HepG2 (cell line): ENCODE results near the gene ZCCHC7. TPM values are rescaled to one million over a fixed set of nuclear protein-coding genes. Genes with fewer than 3 reads are reported as not detected.

Experiments used
- ATAC-seq: fragments of 200-7000 bp; cut with Tn5 transposase; 3 replicates; pipeline ENCODE4 v1.9.1; 2020; ENCODE audit warnings: mild to moderate bottlenecking, moderate library complexity
- BruUV-seq: library from RNA; stranded (reverse); fragments of 400-500 nt; replicated peaks from 2 replicates; lab custom pipeline; 2021; lab: Mats Ljungman, UMichigan
- CTCF ChIA-PET: fragments of 300-600 bp; formaldehyde crosslinking; extraction: SDS; loops from one replicate; lab custom pipeline; 2021; ENCODE audit warnings: low total read pairs, inconsistent platforms, low intra/inter-chr PET ratio; lab: Yijun Ruan, JAX
- POLR2A ChIA-PET: fragments of 350-600 bp; sonication (Branson Sonifier 250); formaldehyde crosslinking; loops from one replicate; lab custom pipeline; 2020; ENCODE audit warnings: antibody characterized with exemption, inconsistent platforms; lab: Yijun Ruan, JAX
- DNase-seq: peaks from one replicate; pipeline ENCODE4 v3.0.0-alpha.2; 2015; ENCODE audit warnings: low spot score
- FAIRE-seq: peaks from 3 replicates; lab custom pipeline; 2011; peaks lifted over from hg19 to GRCh38; lab: Jason Lieb, UNC
- H2AFZ ChIP-seq: one replicate; pipeline ENCODE4 v1.6.1; 2011; ENCODE audit warnings: low read length, inconsistent platforms
- H3K27ac ChIP-seq: fragments of 300-600 bp; 3 replicates; pipeline ENCODE4 v1.8.0; 2011; ENCODE audit warnings: mixed run types, mild to moderate bottlenecking, mixed read lengths, low read length, inconsistent platforms; ENCODE audit not compliant: insufficient read depth; ENCODE audit errors: extremely low read length
- H3K27me3 ChIP-seq, 2 experiments: fragments of 200-600 bp in 1 of 2; 2 replicates in 1 of 2; 3 replicates in 1 of 2; pipeline versions ENCODE4 v1.6.0 to v1.8.0; 2011; ENCODE audit warnings: low read length in 2 of 2, mild to moderate bottlenecking in 2 of 2, moderate library complexity in 2 of 2, inconsistent platforms in 1 of 2; ENCODE audit not compliant: insufficient read depth in 2 of 2, control insufficient read depth in 1 of 2
- H3K36me3 ChIP-seq, 2 experiments: fragments of 200-600 bp in 1 of 2; replicated peaks in 1 of 2; 2 replicates in 1 of 2; 3 replicates in 1 of 2; pipeline versions ENCODE4 v1.5.1 to v1.8.0; 2011; ENCODE audit warnings: low read length in 2 of 2, inconsistent platforms in 1 of 2; ENCODE audit not compliant: insufficient read depth in 2 of 2, control insufficient read depth in 1 of 2
- H3K4me1 ChIP-seq: 2 replicates; pipeline ENCODE4 v1.5.1; 2012; ENCODE audit warnings: low read length, inconsistent platforms; ENCODE audit not compliant: insufficient read depth
- H3K4me2 ChIP-seq: 2 replicates; pipeline ENCODE4 v1.6.0; 2011; ENCODE audit warnings: low read depth, low read length, inconsistent platforms
- H3K4me3 ChIP-seq, 3 experiments: fragments of 200-600 bp in 1 of 3; sonication (generic), shearing (Covaris generic) in 1 of 3; replicated peaks in 1 of 3; 2 replicates each; pipeline ENCODE4 v1.5.1; 2011 to 2016; ENCODE audit warnings: low read length in 3 of 3, inconsistent platforms in 2 of 3, low read depth in 2 of 3, mild to moderate bottlenecking in 2 of 3, control low read depth in 1 of 3, mixed read lengths in 1 of 3; ENCODE audit not compliant: insufficient read depth in 1 of 3
- H3K79me2 ChIP-seq: one replicate; pipeline ENCODE4 v1.6.1; 2011; ENCODE audit warnings: low read length, inconsistent platforms; ENCODE audit not compliant: insufficient read depth
- H3K9ac ChIP-seq: 2 replicates; pipeline ENCODE4 v1.6.0; 2011; ENCODE audit warnings: mild to moderate bottlenecking, low read depth, low read length, inconsistent platforms; ENCODE audit not compliant: insufficient read depth
- H3K9me3 ChIP-seq: 2 replicates; pipeline ENCODE4 v1.5.1; 2012; ENCODE audit warnings: mild to moderate bottlenecking, low read length
- H4K20me1 ChIP-seq: 2 replicates; pipeline ENCODE4 v1.6.0; 2011; ENCODE audit warnings: inconsistent platforms, mild to moderate bottlenecking, low read length, moderate library complexity; ENCODE audit not compliant: insufficient read depth
- BCLAF1 ChIP-seq: fragments of 450-650 bp; IDR thresholded peaks from 2 replicates; pipeline ENCODE4 v1.6.1; 2017; ENCODE audit warnings: mild to moderate bottlenecking
- CCDC6 ChIP-seq: sonication (generic); formaldehyde crosslinking; IDR thresholded peaks from 2 replicates; pipeline ENCODE4 v1.8.1; 2022; ENCODE audit warnings: mild to moderate bottlenecking, missing genetic modification reagents, moderate library complexity
- FOXA3 ChIP-seq: IDR thresholded peaks from 2 replicates; pipeline ENCODE4 v1.6.1; 2016; ENCODE audit warnings: missing genetic modification reagents, missing compliant biosample characterization
- HNRNPH1 ChIP-seq: fragments of 200-400 bp; formaldehyde crosslinking; optimal IDR thresholded peaks from 2 replicates; pipeline ENCODE3; 2017; ENCODE audit warnings: mild to moderate bottlenecking, low read depth, low read length
- JUN ChIP-seq: sonication (generic); formaldehyde crosslinking; IDR thresholded peaks from 2 replicates; pipeline ENCODE4 v1.4.0; 2020; ENCODE audit warnings: mild to moderate bottlenecking, missing genetic modification reagents
- MAFF ChIP-seq: IDR thresholded peaks from 2 replicates; pipeline ENCODE4 v1.6.1; 2011; ENCODE audit warnings: low read depth, low read length, improper control_type of control experiment
- MED1 ChIP-seq: sonication (generic); formaldehyde crosslinking; IDR thresholded peaks from 2 replicates; pipeline ENCODE4 v1.4.0; 2020; ENCODE audit warnings: missing genetic modification reagents
- TFE3 ChIP-seq: IDR thresholded peaks from 2 replicates; pipeline ENCODE4 v1.6.1; 2016
- ZBTB7B ChIP-seq: sonication (generic); formaldehyde crosslinking; IDR thresholded peaks from 2 replicates; pipeline ENCODE4 v1.4.0; 2020; ENCODE audit warnings: missing genetic modification reagents
- ZC3H4 ChIP-seq: sonication (generic); formaldehyde crosslinking; IDR thresholded peaks from 2 replicates; pipeline ENCODE4 v1.4.0; 2020; ENCODE audit warnings: missing genetic modification reagents, borderline replicate concordance
- WGBS: methylation state at CpG from one replicate; pipeline ENCODE4 v1.1.6; 2017; ENCODE audit warnings: low lambda C conversion rate; 5-methylcytosine and 5-hydroxymethylcytosine counted together
- in situ Hi-C: cut with HindIII; loops from 2 replicates; pipeline ENCODE4 v1.10.0; 2017; ENCODE audit warnings: low pct_unique_long_range_greater_than_20kb; ENCODE audit not compliant: extremely low pct_ligation_motif_present
- intact Hi-C: fragments of 100-400 bp; cut with micrococcal nuclease; formaldehyde crosslinking; loops from one replicate; pipeline ENCODE4 v1.10.0; 2022; ENCODE audit not compliant: unreplicated experiment
- polyA plus RNA-seq, 8 experiments: library from polyadenylated mRNA; depleted of rRNA in 3 of 8; stranded (reverse) in 7 of 8; unstranded in 1 of 8; fragments of >200 nt; fragmentation: Illumina TruSeq in 4 of 8; extraction: Trizol in 4 of 8; gene quantifications; 2 replicates each; pipeline versions ENCODE4 v1.2.1 to v1.2.3, GENCODE V29; 2011 to 2016; ENCODE audit warnings: low read depth in 4 of 8, missing spikeins in 1 of 8, mixed read lengths in 1 of 8; ENCODE audit not compliant: insufficient read depth in 1 of 8
- total RNA-seq, 5 experiments: library from RNA; depleted of rRNA; stranded (reverse); fragments of >200 nt; fragmentation: Illumina TruSeq; extraction: Trizol; gene quantifications; 2 replicates each; pipeline ENCODE4 v1.2.3, GENCODE V29; 2016; ENCODE audit warnings: low read depth in 1 of 5
- TF ChIP-seq, protein P1 (sequence below): IDR thresholded peaks from 2 replicates; pipeline ENCODE4 v1.6.1; 2016
- TF ChIP-seq, protein P2 (sequence below), 2 experiments: fragments of 450-650 bp in 1 of 2; sonication (generic) in 1 of 2; formaldehyde crosslinking; IDR thresholded peaks; 2 replicates each; pipeline versions ENCODE4 v1.5.0 to v1.8.0; 2020 to 2022; ENCODE audit warnings: mild to moderate bottlenecking in 1 of 2, missing genetic modification reagents in 1 of 2

The ZCCHC7 gene
- total and polyA plus RNA-seq, 2 of the 13 experiments (the other 11 are each of a cell fraction or from before 2014, with no cell fraction given): 13.6 to 19.3 TPM

GRCh38 chr9:37150415-37150814 is 30.0 kb downstream of the ZCCHC7 start (continued):
- no peak for TF ChIP-seq BCLAF1
- TF ChIP-seq JUN (CRISPR knock-in tag): no peak
- TF ChIP-seq MAFF: no peak
- TF ChIP-seq CCDC6: no peak
- TF ChIP-seq ZC3H4: no peak
- TF ChIP-seq ZBTB7B: no peak
- no peak for TF ChIP-seq MED1

- no peaks in the 10 kb centered on the region for H3K27me3 ChIP-seq
- intact Hi-C loops (no loop called here), in situ Hi-C loops (no loop called here)
- ChIA-PET POLR2A (no interaction called here), CTCF (no interaction called here)
- H3K4me2 ChIP-seq: no peak overlapping the region
- no peak overlapping the region for H3K9ac ChIP-seq
- H3K36me3 ChIP-seq: peaks cover 0 to 1% of the 10 kb centered on the region in 2 experiments; a peak in 3 of 5 replicates
- no peaks in the 10 kb centered on the region for H3K79me2 ChIP-seq
- no peaks in the 10 kb centered on the region for H3K4me1 ChIP-seq
- ATAC-seq (no peak), FAIRE-seq (no peak), DNase-seq (no peak)
- no peaks in the 10 kb centered on the region for H4K20me1 ChIP-seq
- TF ChIP-seq TFE3 (CRISPR knock-in tag): no peak
- no peak for TF ChIP-seq HNRNPH1
- TF ChIP-seq FOXA3: no peak
- TF ChIP-seq, protein P1, sequence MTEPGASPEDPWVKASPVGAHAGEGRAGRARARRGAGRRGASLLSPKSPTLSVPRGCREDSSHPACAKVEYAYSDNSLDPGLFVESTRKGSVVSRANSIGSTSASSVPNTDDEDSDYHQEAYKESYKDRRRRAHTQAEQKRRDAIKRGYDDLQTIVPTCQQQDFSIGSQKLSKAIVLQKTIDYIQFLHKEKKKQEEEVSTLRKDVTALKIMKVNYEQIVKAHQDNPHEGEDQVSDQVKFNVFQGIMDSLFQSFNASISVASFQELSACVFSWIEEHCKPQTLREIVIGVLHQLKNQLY: no peak
- TF ChIP-seq, protein P2, sequence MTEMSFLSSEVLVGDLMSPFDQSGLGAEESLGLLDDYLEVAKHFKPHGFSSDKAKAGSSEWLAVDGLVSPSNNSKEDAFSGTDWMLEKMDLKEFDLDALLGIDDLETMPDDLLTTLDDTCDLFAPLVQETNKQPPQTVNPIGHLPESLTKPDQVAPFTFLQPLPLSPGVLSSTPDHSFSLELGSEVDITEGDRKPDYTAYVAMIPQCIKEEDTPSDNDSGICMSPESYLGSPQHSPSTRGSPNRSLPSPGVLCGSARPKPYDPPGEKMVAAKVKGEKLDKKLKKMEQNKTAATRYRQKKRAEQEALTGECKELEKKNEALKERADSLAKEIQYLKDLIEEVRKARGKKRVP (CRISPR knock-in tag; IDR thresholded peaks at IDR 0.05): no peak
- no TSS peak for BruUV-seq
- H2AFZ ChIP-seq: no peak overlapping the region
- H3K9me3 ChIP-seq: no peaks in the 10 kb centered on the region
- H3K27ac ChIP-seq: no peak overlapping the region
- no peak overlapping the region for H3K4me3 ChIP-seq
- WGBS: 83% methylated on average over 1 of the region's 1 CpG
Observed at GRCh38 chr9:37151812-37152211, 31.4 kb downstream of the ZCCHC7 start.
